Prostate gland (tissue), 2 donors: ENCODE results near the gene MAP3K20.

Experiments
- CTCF ChIP-seq, 4 experiments: fragments of 200-600 bp in 2 of 4; fragments of 450-650 bp in 2 of 4; sonication (generic) in 2 of 4; IDR thresholded peaks; 1 replicate in 3 of 4; 2 replicates in 1 of 4; pipeline ENCODE4 v1.5.1; 2016 to 2019; ENCODE audit warnings: antibody characterized with exemption in 4 of 4, mild to moderate bottlenecking in 2 of 4, moderate library complexity in 2 of 4
- POLR2A ChIP-seq: fragments of 450-650 bp; IDR thresholded peaks from one replicate; pipeline ENCODE4 v1.6.1; 2016; ENCODE audit warnings: antibody characterized with exemption, mild to moderate bottlenecking
- POLR2AphosphoS5 ChIP-seq: sonication (generic); formaldehyde crosslinking; IDR thresholded peaks from one replicate; pipeline ENCODE4 v1.6.1; 2017; ENCODE audit warnings: antibody characterized with exemption

GRCh38 chr2:173202570-173202969, 126.9 kb downstream of the MAP3K20 start:
- TF ChIP-seq CTCF (IDR thresholded peaks at IDR 0.05) (no peak), POLR2A (no peak), POLR2AphosphoS5 (no peak)
